Calu3 (cell line): ENCODE measurements around the gene TCF3. TPM values are rescaled to one million over a fixed set of nuclear protein-coding genes. Genes with fewer than 3 reads are reported as not detected.

Experiments
- BruUV-seq: library from RNA; stranded (reverse); fragments of 400-500 nt; replicated peaks from 2 replicates; lab custom pipeline; 2021; lab: Mats Ljungman, UMichigan
- CTCF ChIA-PET: fragments of 300-600 bp; sonication (Branson Sonifier 250); formaldehyde crosslinking; loops from one replicate; lab custom pipeline; 2022; ENCODE audit warnings: antibody characterized with exemption; lab: Charles Lee
- DNase-seq: peaks from one replicate; pipeline ENCODE4 v3.0.0; 2022
- H3K27ac Mint-ChIP-seq: one replicate; pipeline ENCODE4 v1.8.0; 2022; ENCODE audit warnings: mixed read lengths; ENCODE audit not compliant: unreplicated experiment
- H3K27me3 Mint-ChIP-seq: one replicate; pipeline ENCODE4 v1.8.0; 2022; ENCODE audit warnings: mixed read lengths; ENCODE audit not compliant: unreplicated experiment
- H3K36me3 Mint-ChIP-seq: one replicate; pipeline ENCODE4 v1.8.0; 2022; ENCODE audit warnings: mild to moderate bottlenecking, moderate library complexity, mixed read lengths; ENCODE audit not compliant: insufficient read depth, unreplicated experiment
- H3K4me1 Mint-ChIP-seq: one replicate; pipeline ENCODE4 v1.8.0; 2022; ENCODE audit warnings: mild to moderate bottlenecking, low read depth, mixed read lengths; ENCODE audit not compliant: unreplicated experiment
- H3K4me3 Mint-ChIP-seq: one replicate; pipeline ENCODE4 v1.8.0; 2022; ENCODE audit warnings: mild to moderate bottlenecking, low read depth, moderate library complexity, mixed read lengths; ENCODE audit not compliant: unreplicated experiment
- H3K9me3 Mint-ChIP-seq: one replicate; pipeline ENCODE4 v1.8.0; 2022; ENCODE audit warnings: low read depth, mixed read lengths; ENCODE audit not compliant: unreplicated experiment
- CTCF ChIP-seq: fragments of 200-600 bp; IDR thresholded peaks from one replicate; pipeline ENCODE4 v1.8.0; 2022; ENCODE audit warnings: antibody characterized with exemption; ENCODE audit not compliant: unreplicated experiment
- intact Hi-C: fragments of 100-400 bp; cut with micrococcal nuclease; formaldehyde crosslinking; loops from one replicate; pipeline ENCODE4 v1.10.0; 2022; ENCODE audit not compliant: unreplicated experiment
- total RNA-seq: library from RNA; stranded (reverse); gene quantifications from 2 replicates; pipeline ENCODE4 v1.2.3, GENCODE V29; 2022

Gene TCF3
- total RNA-seq, 1 experiment from 2014 or later, result 102 TPM

GRCh38 chr19:1678073-1678472 lies 25.7 kb upstream of the TCF3 start:
- no peak for DNase-seq
- no peak for TF ChIP-seq CTCF
- H3K27me3 Mint-ChIP-seq, result peaks cover 35% of the 10 kb centered on the region
- no peaks in the 10 kb centered on the region for H3K9me3 Mint-ChIP-seq
- CTCF ChIA-PET, result no interaction called here
- H3K4me3 Mint-ChIP-seq, result no peak overlapping the region
- no peak overlapping the region for H3K27ac Mint-ChIP-seq
- BruUV-seq, result no TSS peak
- H3K4me1 Mint-ChIP-seq, result peaks cover 8% of the 10 kb centered on the region
- H3K36me3 Mint-ChIP-seq, result peaks cover 14% of the 10 kb centered on the region
- intact Hi-C loops, result loop anchor here (5.0 to 10.0 kb wide), 2 partner anchors 79 to 117 kb away; no protein-coding TSS in a partner anchor

DNA sequence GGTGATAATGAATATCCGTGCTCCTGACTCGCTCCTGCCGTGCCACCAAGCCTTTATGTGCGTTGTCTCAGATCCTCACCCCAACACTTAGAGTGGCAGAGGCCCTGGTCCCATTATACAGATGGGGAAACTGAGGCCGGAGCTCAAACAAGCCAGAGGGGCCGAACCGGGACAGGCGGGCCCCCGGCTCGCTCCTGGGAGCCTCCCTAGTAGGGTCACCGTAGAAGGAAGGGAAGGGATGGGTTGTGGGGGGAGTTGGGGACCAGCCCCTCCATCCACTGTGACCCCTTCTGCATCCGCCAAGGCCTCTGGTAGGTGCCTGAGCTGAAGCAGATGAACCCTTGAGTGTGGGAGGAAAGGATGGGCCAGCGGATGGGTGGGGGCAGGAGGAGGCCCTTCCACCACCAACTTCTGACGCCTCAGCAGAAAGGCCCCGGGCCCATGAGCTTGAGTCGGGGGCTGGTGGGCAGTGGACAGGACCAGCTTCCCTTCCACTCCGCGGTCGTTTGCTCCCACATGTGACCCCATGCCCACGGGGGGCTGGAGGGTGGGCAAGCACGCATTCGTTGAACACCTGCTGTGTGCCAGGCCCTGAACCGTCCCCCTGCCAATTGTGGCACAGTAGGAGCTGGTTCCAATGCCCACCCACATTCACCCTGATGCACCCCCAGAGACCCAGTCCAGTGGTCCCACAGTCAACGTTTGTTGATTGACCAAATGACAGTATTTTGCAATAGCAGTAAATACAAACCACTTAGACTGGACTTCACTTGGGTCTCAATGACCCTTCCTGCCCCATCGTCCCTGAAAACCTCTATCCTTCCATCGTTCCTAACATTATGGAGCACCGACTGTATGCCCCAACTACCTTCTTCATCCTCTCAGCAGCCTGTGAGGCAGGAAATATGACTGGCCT lies 24.2 kb upstream of the TCF3 start:
- peaks cover 21% of the 10 kb centered on the region for H3K27me3 Mint-ChIP-seq
- H3K4me1 Mint-ChIP-seq, result no peaks in the 10 kb centered on the region
- H3K9me3 Mint-ChIP-seq, result no peaks in the 10 kb centered on the region
- no peak for DNase-seq
- BruUV-seq, result no TSS peak
- intact Hi-C loops, result loop anchor here (5.0 to 10.0 kb wide), 2 partner anchors 81 to 118 kb away; no protein-coding TSS in a partner anchor
- CTCF ChIA-PET, result no interaction called here
- TF ChIP-seq CTCF, result no peak
- no peak overlapping the region for H3K27ac Mint-ChIP-seq
- peaks cover 10% of the 10 kb centered on the region for H3K36me3 Mint-ChIP-seq
- H3K4me3 Mint-ChIP-seq, result no peak overlapping the region

DNA sequence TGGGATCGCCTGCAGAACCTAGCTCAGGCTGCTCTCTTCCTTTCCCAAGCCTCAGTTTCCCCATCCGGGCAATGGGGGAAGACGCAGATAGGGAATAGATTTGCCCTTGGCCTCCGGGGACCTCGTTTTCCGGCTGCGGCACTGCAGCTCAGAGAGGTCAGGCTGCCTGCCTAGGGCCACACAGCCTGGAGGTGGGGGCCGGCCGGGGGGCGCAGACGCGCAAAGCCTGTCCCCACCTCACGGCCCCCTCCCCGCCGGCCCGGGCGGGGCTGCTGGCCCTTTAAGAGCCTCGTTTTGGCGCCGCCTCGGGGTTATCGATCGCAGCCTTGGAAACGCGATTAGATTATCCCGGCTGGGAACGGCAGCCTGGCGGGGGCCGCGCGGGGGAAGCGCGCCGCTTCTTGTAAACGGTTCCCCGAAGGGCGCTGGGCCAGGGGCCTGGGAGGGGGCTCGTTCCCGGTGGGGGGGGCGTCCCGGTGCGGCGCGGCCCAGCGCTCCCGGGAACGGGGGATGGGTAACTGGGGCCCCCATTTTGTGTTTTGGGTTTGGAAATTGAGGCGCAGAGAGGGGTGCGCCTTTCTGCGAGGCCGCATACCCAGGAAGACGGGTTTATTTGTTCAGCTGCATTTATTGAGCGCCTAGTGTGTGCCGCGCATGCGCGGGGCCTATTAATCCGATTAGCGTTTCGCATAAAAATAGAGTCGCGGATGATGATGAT lies 23.4 kb upstream of the TCF3 start:
- no peak overlapping the region for H3K4me3 Mint-ChIP-seq
- peak; percentile 54 for DNase-seq

More for the DNA sequence above, 23.4 kb upstream of the TCF3 start:
- intact Hi-C loops, result loop anchor here (5.0 to 10.0 kb wide), 2 partner anchors 82 to 119 kb away; no protein-coding TSS in a partner anchor
- H3K27ac Mint-ChIP-seq, result no peak overlapping the region
- TF ChIP-seq CTCF, result no peak
- CTCF ChIA-PET, result no interaction called here
- H3K36me3 Mint-ChIP-seq, result peaks cover 10% of the 10 kb centered on the region
- no peaks in the 10 kb centered on the region for H3K4me1 Mint-ChIP-seq
- no peaks in the 10 kb centered on the region for H3K9me3 Mint-ChIP-seq
- H3K27me3 Mint-ChIP-seq, result peaks cover 21% of the 10 kb centered on the region
- BruUV-seq, result no TSS peak
